ENCODE data around the gene PITRM1.
A peak's percentile ranks its signal among the peaks of the same experiment; 100 is the strongest.
"Not testable (repeated sequence)": the region's sequence is repeated elsewhere in the genome, so short reads cannot be mapped to it uniquely, and the experiment has no call there.

PITRM1 gene

GRCh38 chr10:3194871-3195270 is 22.3 kb upstream of the PITRM1 start:
- ChIA-PET POLR2A (ENCODE audit: low non-redundant PET) (no interaction called here), CTCF (interaction anchor here (0.5 to 0.7 kb wide), 3 partner anchors 439 to 1561 kb away, joined by 3 read pairs; no protein-coding TSS in a partner anchor)
- H3K27ac ChIP-seq, result no peak overlapping the region
- DNase-seq (ENCODE audit: low spot score), result no peak
- TF ChIP-seq CTCF (conservative IDR thresholded peaks at IDR 0.05; ENCODE audit: low read depth), result no peak

- CTCF ChIA-PET, result interaction anchor here (0.5 to 0.8 kb wide), 6 partner anchors 16 to 1526 kb away, joined by 3 to 5 read pairs (median 3); no protein-coding TSS in a partner anchor
- no peak for DNase-seq (ENCODE audit: low spot score)
- TF ChIP-seq CTCF (conservative IDR thresholded peaks at IDR 0.05; ENCODE audit: low read depth), result no peak
- no peak overlapping the region for H3K27ac ChIP-seq
- POLR2A ChIA-PET (ENCODE audit: low non-redundant PET), result no interaction called here
These were observed 21.2 kb upstream of the PITRM1 start for GRCh38 chr10:3193751-3194150.

- peak; percentile 56 for DNase-seq (ENCODE audit: low spot score)
- H3K27ac ChIP-seq, result no peak overlapping the region
- POLR2A ChIA-PET (ENCODE audit: low non-redundant PET), result no interaction called here
- CTCF ChIA-PET, result interaction anchor here (0.6 to 0.8 kb wide), 5 partner anchors 17 to 1574 kb away, joined by 3 to 5 read pairs (median 3); no protein-coding TSS in a partner anchor
- peak; percentile 89 for TF ChIP-seq CTCF (conservative IDR thresholded peaks at IDR 0.05; ENCODE audit: low read depth)
These were observed 20.5 kb upstream of the PITRM1 start for GRCh38 chr10:3192856-3193635.

GRCh38 chr10:3190817-3191216 is 18.2 kb upstream of the PITRM1 start:
- POLR2A ChIA-PET (ENCODE audit: low non-redundant PET), result no interaction called here
- CTCF ChIA-PET, result interaction anchor here (0.6 kb wide), 1 partner anchor 249 kb away, joined by 4 read pairs; no protein-coding TSS in a partner anchor
- DNase-seq (ENCODE audit: low spot score), result no peak
- TF ChIP-seq CTCF (conservative IDR thresholded peaks at IDR 0.05; ENCODE audit: low read depth), result no peak
- no peak overlapping the region for H3K27ac ChIP-seq

GRCh38 chr10:3187229-3187628 is 14.6 kb upstream of the PITRM1 start:
- DNase-seq (ENCODE audit: low spot score); H3K27ac ChIP-seq; POLR2A ChIA-PET (ENCODE audit: low non-redundant PET): not testable (repeated sequence)
- CTCF ChIA-PET, result interaction anchor here (1.1 kb wide), 1 partner anchor 9 kb away, joined by 3 read pairs; no protein-coding TSS in a partner anchor

- no peak for DNase-seq (ENCODE audit: low spot score)
- TF ChIP-seq CTCF (conservative IDR thresholded peaks at IDR 0.05; ENCODE audit: low read depth), result no peak
- ChIA-PET CTCF (interaction anchor here (0.6 kb wide), 1 partner anchor 145 kb away, joined by 3 read pairs; no protein-coding TSS in a partner anchor), POLR2A (ENCODE audit: low non-redundant PET) (no interaction called here)
- H3K27ac ChIP-seq, result no peak overlapping the region
These were observed 13.8 kb upstream of the PITRM1 start for GRCh38 chr10:3186368-3186767.

- CTCF ChIA-PET, result no interaction called here
- H3K27ac ChIP-seq, result no peak overlapping the region
- no peak for TF ChIP-seq CTCF (conservative IDR thresholded peaks at IDR 0.05; ENCODE audit: low read depth)
- POLR2A ChIA-PET (ENCODE audit: low non-redundant PET), result no interaction called here
- DNase-seq (ENCODE audit: low spot score), result no peak
These were observed 12.8 kb upstream of the PITRM1 start for GRCh38 chr10:3185386-3185785.

All from RWPE1 (cell line).